ENCODE results near the gene PFDN4.

- TF ChIP-seq ZFP36L2 (CRISPR knock-in tag; IDR thresholded peaks at IDR 0.05) (no peak), EZH2 (conservative IDR thresholded peaks at IDR 0.05; ENCODE audit: low read depth, low read length) (no peak), CREB1 (IDR thresholded peaks at IDR 0.05) (no peak), CREB1 (CRISPR knock-in tag; IDR thresholded peaks at IDR 0.05) (no peak), KLF11 (CRISPR knock-in tag; IDR thresholded peaks at IDR 0.05) (no peak), JUNB (CRISPR knock-in tag; IDR thresholded peaks at IDR 0.05; ENCODE audit: borderline replicate concordance) (no peak)
- TF ChIP-seq, protein P1, sequence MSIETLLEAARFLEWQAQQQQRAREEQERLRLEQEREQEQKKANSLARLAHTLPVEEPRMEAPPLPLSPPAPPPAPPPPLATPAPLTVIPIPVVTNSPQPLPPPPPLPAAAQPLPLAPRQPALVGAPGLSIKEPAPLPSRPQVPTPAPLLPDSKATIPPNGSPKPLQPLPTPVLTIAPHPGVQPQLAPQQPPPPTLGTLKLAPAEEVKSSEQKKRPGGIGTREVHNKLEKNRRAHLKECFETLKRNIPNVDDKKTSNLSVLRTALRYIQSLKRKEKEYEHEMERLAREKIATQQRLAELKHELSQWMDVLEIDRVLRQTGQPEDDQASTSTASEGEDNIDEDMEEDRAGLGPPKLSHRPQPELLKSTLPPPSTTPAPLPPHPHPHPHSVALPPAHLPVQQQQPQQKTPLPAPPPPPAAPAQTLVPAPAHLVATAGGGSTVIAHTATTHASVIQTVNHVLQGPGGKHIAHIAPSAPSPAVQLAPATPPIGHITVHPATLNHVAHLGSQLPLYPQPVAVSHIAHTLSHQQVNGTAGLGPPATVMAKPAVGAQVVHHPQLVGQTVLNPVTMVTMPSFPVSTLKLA (IDR thresholded peaks at IDR 0.05), result no peak
These were observed 4.3 kb downstream of the PFDN4 start for GRCh38 chr20:54212226-54212625.
